ENCODE results near the gene GPR146.

GPR146 gene

GRCh38 chr7:1049801-1050200 lies 5.5 kb downstream of the GPR146 start:
- Histone ChIP-seq H2AFZ (ENCODE audit: low read depth, low read length) (no peak overlapping the region), H3K4me1 (ENCODE audit: insufficient read depth, low read length) (peaks cover 24% of the 10 kb centered on the region), H3K9me3 (ENCODE audit: low read length) (no peaks in the 10 kb centered on the region), H3K4me3 (ENCODE audit: low read length) (no peak overlapping the region), H3K27me3 (ENCODE audit: insufficient read depth, low read length) (no peaks in the 10 kb centered on the region), H3K36me3 (ENCODE audit: insufficient read depth, low read length) (no peaks in the 10 kb centered on the region)

GRCh38 chr7:1050254-1050906 lies 6.0 kb downstream of the GPR146 start:
- Histone ChIP-seq H3K4me3 (ENCODE audit: low read length) (no peak overlapping the region), H3K27me3 (ENCODE audit: insufficient read depth, low read length) (no peaks in the 10 kb centered on the region), H3K36me3 (ENCODE audit: insufficient read depth, low read length) (no peaks in the 10 kb centered on the region), H3K4me1 (ENCODE audit: insufficient read depth, low read length) (peaks cover 22% of the 10 kb centered on the region), H2AFZ (ENCODE audit: low read depth, low read length) (no peak overlapping the region), H3K9me3 (ENCODE audit: low read length) (no peaks in the 10 kb centered on the region)

DNA sequence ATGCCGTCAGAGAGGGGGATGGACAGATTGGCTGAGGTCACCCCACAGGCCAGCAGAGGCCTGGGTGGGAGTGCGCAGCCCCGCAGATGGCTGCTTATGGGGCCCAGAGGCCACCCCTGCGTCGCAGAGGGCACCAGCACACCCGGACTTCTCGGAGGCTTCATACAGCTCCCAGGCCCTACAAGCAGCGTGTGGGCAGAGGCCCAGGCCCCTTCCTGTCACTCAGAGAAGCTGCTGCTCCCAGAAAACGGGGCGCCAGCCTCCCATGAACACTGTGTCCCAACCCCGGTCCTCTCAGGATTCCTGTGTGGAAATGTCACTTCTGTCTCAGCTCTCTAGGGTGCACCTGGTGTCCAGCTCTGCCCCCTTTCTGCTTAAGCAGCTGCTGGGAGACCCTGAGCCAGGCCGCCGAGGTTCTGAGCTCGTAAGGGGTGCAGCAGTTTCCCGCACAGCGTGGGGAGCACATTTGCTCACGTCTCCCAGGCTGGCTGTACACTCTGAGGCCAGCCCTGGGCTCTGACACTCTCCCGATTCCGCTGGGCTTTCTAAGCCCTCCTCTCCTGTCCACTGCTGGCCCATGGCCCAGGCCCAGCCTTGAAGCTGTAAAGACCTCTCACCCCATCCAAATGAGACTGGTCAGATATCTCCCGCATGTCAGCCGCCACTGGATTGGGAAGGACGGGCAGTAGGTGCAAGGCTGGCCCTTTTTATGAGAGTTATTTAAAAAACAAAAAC lies 6.8 kb downstream of the GPR146 start:
- no peaks in the 10 kb centered on the region for H3K36me3 ChIP-seq (ENCODE audit: insufficient read depth, low read length)
- peaks cover 19% of the 10 kb centered on the region for H3K4me1 ChIP-seq (ENCODE audit: insufficient read depth, low read length)
- H2AFZ ChIP-seq (ENCODE audit: low read depth, low read length): no peak overlapping the region

GRCh38 chr7:1052031-1052818 lies 7.9 kb downstream of the GPR146 start:
- H3K27me3 ChIP-seq (ENCODE audit: insufficient read depth, low read length): no peaks in the 10 kb centered on the region

More for the DNA sequence above, 6.8 kb downstream of the GPR146 start:
- no peak overlapping the region for H3K4me3 ChIP-seq (ENCODE audit: low read length)
- H3K27me3 ChIP-seq (ENCODE audit: insufficient read depth, low read length): no peaks in the 10 kb centered on the region
- H3K9me3 ChIP-seq (ENCODE audit: low read length): no peaks in the 10 kb centered on the region

DNA sequence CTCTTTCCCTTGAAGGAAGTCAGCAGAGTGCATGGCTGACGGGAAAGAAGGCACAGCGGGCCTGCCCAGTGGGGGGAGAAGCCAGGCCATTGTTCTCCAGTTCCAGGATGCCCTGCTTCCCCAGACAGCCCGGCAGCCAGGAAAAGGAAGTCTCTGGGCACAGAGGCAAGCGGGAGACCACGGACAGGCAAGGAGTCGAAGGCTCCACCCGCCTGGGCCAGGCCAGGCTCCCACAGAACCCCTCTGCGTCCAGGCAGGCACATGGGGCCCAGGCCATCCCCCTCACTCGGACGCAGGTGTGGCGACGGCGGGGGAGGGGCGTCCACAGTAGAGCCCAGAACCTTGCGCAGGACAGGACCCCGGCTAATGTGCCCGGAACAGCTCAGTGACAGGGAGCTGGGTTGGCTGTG lies 8.7 kb downstream of the GPR146 start:
- Histone ChIP-seq H3K36me3 (ENCODE audit: insufficient read depth, low read length) (no peaks in the 10 kb centered on the region), H3K4me3 (ENCODE audit: low read length) (no peak overlapping the region), H3K9me3 (ENCODE audit: low read length) (no peaks in the 10 kb centered on the region), H3K4me1 (ENCODE audit: insufficient read depth, low read length) (peaks cover 18% of the 10 kb centered on the region), H3K27me3 (ENCODE audit: insufficient read depth, low read length) (no peaks in the 10 kb centered on the region), H2AFZ (ENCODE audit: low read depth, low read length) (no peak overlapping the region)

More at GRCh38 chr7:1052031-1052818, 7.9 kb downstream of the GPR146 start:
- Histone ChIP-seq H2AFZ (ENCODE audit: low read depth, low read length) (no peak overlapping the region), H3K36me3 (ENCODE audit: insufficient read depth, low read length) (no peaks in the 10 kb centered on the region), H3K9me3 (ENCODE audit: low read length) (no peaks in the 10 kb centered on the region), H3K4me1 (ENCODE audit: insufficient read depth, low read length) (peaks cover 19% of the 10 kb centered on the region), H3K4me3 (ENCODE audit: low read length) (no peak overlapping the region)

DNA sequence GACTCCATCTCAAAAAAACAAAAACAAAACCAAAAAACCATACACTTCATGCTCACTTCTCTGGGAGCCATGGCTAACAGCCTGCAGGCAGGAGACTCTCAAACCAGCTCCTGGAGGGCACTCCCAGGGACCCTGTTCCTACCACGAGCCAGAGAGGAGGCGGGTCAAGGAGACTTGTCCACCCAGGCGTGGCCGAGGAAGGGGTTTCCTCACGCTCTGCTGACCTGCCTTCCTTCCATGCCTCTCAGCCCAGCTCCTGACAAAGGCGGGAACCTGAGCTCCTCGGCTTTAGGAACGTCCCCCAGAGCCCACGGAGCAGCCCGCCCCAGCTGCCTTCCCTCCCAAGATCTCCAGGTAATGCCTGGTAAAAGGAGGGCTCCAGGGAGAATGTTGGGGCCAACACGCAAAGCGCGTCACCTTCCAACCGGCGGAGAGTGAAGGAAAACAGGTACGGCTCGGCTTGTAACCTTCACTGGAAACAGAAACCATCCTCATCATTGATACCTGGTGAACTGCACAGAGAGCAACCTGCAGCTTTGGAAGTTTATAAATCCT lies 9.5 kb downstream of the GPR146 start:
- Histone ChIP-seq H2AFZ (ENCODE audit: low read depth, low read length) (no peak overlapping the region), H3K4me1 (ENCODE audit: insufficient read depth, low read length) (peaks cover 14% of the 10 kb centered on the region), H3K27me3 (ENCODE audit: insufficient read depth, low read length) (no peaks in the 10 kb centered on the region), H3K9me3 (ENCODE audit: low read length) (no peaks in the 10 kb centered on the region), H3K36me3 (ENCODE audit: insufficient read depth, low read length) (no peaks in the 10 kb centered on the region), H3K4me3 (ENCODE audit: low read length) (no peak overlapping the region)

- H3K4me3 ChIP-seq (ENCODE audit: low read length): no peak overlapping the region
- H3K27me3 ChIP-seq (ENCODE audit: insufficient read depth, low read length): no peaks in the 10 kb centered on the region
- no peaks in the 10 kb centered on the region for H3K9me3 ChIP-seq (ENCODE audit: low read length)
- no peak overlapping the region for H2AFZ ChIP-seq (ENCODE audit: low read depth, low read length)
- H3K36me3 ChIP-seq (ENCODE audit: insufficient read depth, low read length): no peaks in the 10 kb centered on the region
- H3K4me1 ChIP-seq (ENCODE audit: insufficient read depth, low read length): peaks cover 9% of the 10 kb centered on the region
These were observed 10.1 kb downstream of the GPR146 start for GRCh38 chr7:1054438-1054837.

DNA sequence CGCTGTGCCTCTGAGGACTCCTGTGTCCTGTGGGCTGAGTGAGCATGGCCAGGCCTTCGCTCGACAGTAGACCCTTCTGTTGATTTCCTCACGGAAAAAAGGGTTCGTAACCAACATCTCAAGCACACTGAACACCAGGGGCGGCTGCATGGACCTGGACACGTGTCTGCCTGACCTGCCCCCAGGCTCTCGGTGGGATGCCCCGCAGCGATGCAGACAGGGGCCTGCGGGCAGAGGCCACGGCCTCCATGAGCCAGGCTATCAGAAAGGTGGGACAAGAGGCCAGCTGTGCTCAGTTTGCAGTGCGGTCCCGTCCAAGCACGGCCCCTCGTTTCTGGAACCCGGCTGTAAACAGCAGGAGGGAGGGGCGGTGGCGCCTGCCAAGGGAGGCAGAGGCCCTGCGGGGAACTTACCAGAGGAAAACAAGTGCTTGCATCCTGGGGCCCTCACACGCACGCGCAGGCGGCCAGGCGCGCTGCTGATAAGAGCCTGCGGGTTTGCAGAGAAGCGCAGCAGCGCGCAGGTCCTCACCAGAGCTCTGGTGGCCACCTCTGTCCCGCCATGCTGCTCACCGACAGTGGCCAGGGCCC lies 10.6 kb downstream of the GPR146 start:
- Histone ChIP-seq H2AFZ (ENCODE audit: low read depth, low read length) (no peak overlapping the region), H3K27me3 (ENCODE audit: insufficient read depth, low read length) (no peaks in the 10 kb centered on the region), H3K4me1 (ENCODE audit: insufficient read depth, low read length) (peaks cover 9% of the 10 kb centered on the region), H3K36me3 (ENCODE audit: insufficient read depth, low read length) (no peaks in the 10 kb centered on the region), H3K4me3 (ENCODE audit: low read length) (no peak overlapping the region), H3K9me3 (ENCODE audit: low read length) (no peaks in the 10 kb centered on the region)

GRCh38 chr7:1055491-1055955 lies 11.2 kb downstream of the GPR146 start:
- H3K36me3 ChIP-seq (ENCODE audit: insufficient read depth, low read length): no peaks in the 10 kb centered on the region
- H3K27me3 ChIP-seq (ENCODE audit: insufficient read depth, low read length): no peaks in the 10 kb centered on the region
- no peak overlapping the region for H3K4me3 ChIP-seq (ENCODE audit: low read length)
- H2AFZ ChIP-seq (ENCODE audit: low read depth, low read length): no peak overlapping the region
- H3K9me3 ChIP-seq (ENCODE audit: low read length): no peaks in the 10 kb centered on the region
- H3K4me1 ChIP-seq (ENCODE audit: insufficient read depth, low read length): peaks cover 9% of the 10 kb centered on the region

GRCh38 chr7:1055956-1056784 lies 11.8 kb downstream of the GPR146 start:
- Histone ChIP-seq H3K9me3 (ENCODE audit: low read length) (no peaks in the 10 kb centered on the region), H3K4me1 (ENCODE audit: insufficient read depth, low read length) (peaks cover 9% of the 10 kb centered on the region), H3K4me3 (ENCODE audit: low read length) (no peak overlapping the region)

DNA sequence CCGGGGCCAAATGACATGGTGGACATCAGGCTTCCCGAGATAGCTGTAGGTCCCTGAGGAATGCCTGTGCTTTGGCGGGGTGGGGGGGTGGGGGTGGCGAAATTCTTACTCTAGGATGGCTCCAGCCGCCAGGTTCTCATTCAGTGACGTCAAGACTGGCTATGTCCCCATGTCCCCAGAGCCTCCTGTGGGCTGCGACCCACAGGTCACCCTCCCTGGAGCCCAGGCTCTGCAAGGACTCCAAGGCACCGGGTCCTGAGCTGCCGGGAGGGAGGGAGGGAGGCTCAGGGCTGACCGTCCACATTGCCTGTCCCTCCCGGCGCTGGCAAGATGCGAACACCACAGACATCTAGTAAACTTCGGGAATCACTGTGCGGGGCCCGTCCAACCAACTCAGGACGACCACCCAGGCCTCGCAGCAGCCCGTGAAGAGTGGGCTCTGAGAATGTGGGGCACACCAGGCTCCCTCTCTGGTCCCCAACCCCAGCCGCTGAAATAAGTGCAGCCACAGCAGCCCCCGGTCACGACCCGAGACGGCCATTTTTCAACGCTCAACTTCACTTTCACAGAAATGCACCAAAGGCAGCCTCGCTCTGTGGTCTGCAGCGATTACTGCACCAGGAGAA lies 12.6 kb downstream of the GPR146 start:
- peaks cover 9% of the 10 kb centered on the region for H3K4me1 ChIP-seq (ENCODE audit: insufficient read depth, low read length)

More at GRCh38 chr7:1055956-1056784, 11.8 kb downstream of the GPR146 start:
- H3K36me3 ChIP-seq (ENCODE audit: insufficient read depth, low read length): no peaks in the 10 kb centered on the region
- H3K27me3 ChIP-seq (ENCODE audit: insufficient read depth, low read length): no peaks in the 10 kb centered on the region
- H2AFZ ChIP-seq (ENCODE audit: low read depth, low read length): no peak overlapping the region

More for the DNA sequence above, 12.6 kb downstream of the GPR146 start:
- no peaks in the 10 kb centered on the region for H3K9me3 ChIP-seq (ENCODE audit: low read length)
- H2AFZ ChIP-seq (ENCODE audit: low read depth, low read length): no peak overlapping the region
- H3K27me3 ChIP-seq (ENCODE audit: insufficient read depth, low read length): no peaks in the 10 kb centered on the region
- no peak overlapping the region for H3K4me3 ChIP-seq (ENCODE audit: low read length)
- no peaks in the 10 kb centered on the region for H3K36me3 ChIP-seq (ENCODE audit: insufficient read depth, low read length)
